ENCODE results near the gene ELP5.

Gene ELP5

GRCh38 chr17:7232114-7232513 is 19.9 kb upstream of the ELP5 start:
- Histone ChIP-seq H3K4me3 (ENCODE audit: low read depth, low read length) (no peak overlapping the region), H3K27ac (no peak overlapping the region), H3K36me3 (replicated peaks) (peaks cover 42% of the 10 kb centered on the region), H3K27me3 (replicated peaks) (no peaks in the 10 kb centered on the region)
- DNase-seq = no peak
- in situ Hi-C loops (cut with HindIII; ENCODE audit: low pct_ligation_motif_present, low sequenced_read_pairs) = no loop called here
- no peak for TF ChIP-seq CTCF (IDR thresholded peaks at IDR 0.05; ENCODE audit: low read depth, low read length, missing control alignments)

- H3K27ac ChIP-seq = peak overlapping the region; percentile 55
- no peak for TF ChIP-seq CTCF (IDR thresholded peaks at IDR 0.05; ENCODE audit: low read depth, low read length, missing control alignments)
- no peaks in the 10 kb centered on the region for H3K27me3 ChIP-seq (replicated peaks)
- peak overlapping the region; percentile 81 for H3K4me3 ChIP-seq (ENCODE audit: low read depth, low read length)
- in situ Hi-C loops (cut with HindIII; ENCODE audit: low pct_ligation_motif_present, low sequenced_read_pairs) = no loop called here
- peak; percentile 33 for DNase-seq
- H3K36me3 ChIP-seq (replicated peaks) = peaks cover 40% of the 10 kb centered on the region
Observed at GRCh38 chr17:7233701-7234082, 18.3 kb upstream of the ELP5 start.

- in situ Hi-C loops (cut with HindIII; ENCODE audit: low pct_ligation_motif_present, low sequenced_read_pairs) = no loop called here
- Histone ChIP-seq H3K27ac (peak within 1 kb of the TSS; percentile 55), H3K4me3 (ENCODE audit: low read depth, low read length) (peak within 1 kb of the TSS; percentile 81), H3K36me3 (replicated peaks) (peaks cover 35% of the 10 kb centered on the region), H3K27me3 (replicated peaks) (no peaks in the 10 kb centered on the region)
- peak; percentile 91 for DNase-seq
- no peak for TF ChIP-seq CTCF (IDR thresholded peaks at IDR 0.05; ENCODE audit: low read depth, low read length, missing control alignments)
Observed at GRCh38 chr17:7234083-7234951, 17.7 kb upstream of the ELP5 start, which contains the start of gene DVL2. DVL2 (minus strand) TSS chr17:7234517; CDS start chr17:7234262, 255 bp downstream.

- in situ Hi-C loops (cut with HindIII; ENCODE audit: low pct_ligation_motif_present, low sequenced_read_pairs) = no loop called here
- TF ChIP-seq CTCF (IDR thresholded peaks at IDR 0.05; ENCODE audit: low read depth, low read length, missing control alignments) = no peak
- peak; percentile 42 for DNase-seq
- Histone ChIP-seq H3K4me3 (ENCODE audit: low read depth, low read length) (no peak overlapping the region), H3K27me3 (replicated peaks) (no peaks in the 10 kb centered on the region), H3K27ac (peak overlapping the region; percentile 6), H3K36me3 (replicated peaks) (peaks cover 35% of the 10 kb centered on the region)
Observed at GRCh38 chr17:7235693-7236665, 16.0 kb upstream of the ELP5 start.

- Histone ChIP-seq H3K4me3 (ENCODE audit: low read depth, low read length) (peak overlapping the region; percentile 94), H3K27me3 (replicated peaks) (no peaks in the 10 kb centered on the region), H3K36me3 (replicated peaks) (peaks cover 38% of the 10 kb centered on the region), H3K27ac (no peak overlapping the region)
- in situ Hi-C loops (cut with HindIII; ENCODE audit: low pct_ligation_motif_present, low sequenced_read_pairs) = no loop called here
- TF ChIP-seq CTCF (IDR thresholded peaks at IDR 0.05; ENCODE audit: low read depth, low read length, missing control alignments) = no peak
- no peak for DNase-seq
Observed at GRCh38 chr17:7236808-7237207, 15.2 kb upstream of the ELP5 start.

Data from brain microvascular endothelial cell (primary cell).